G401.6 (cell line): ENCODE measurements around the gene CPT2.
"Not testable (repeated sequence)": the region's sequence is repeated elsewhere in the genome, so short reads cannot be mapped to it uniquely, and the experiment has no call there.

Experiments
- FAIRE-seq: peaks from 2 replicates; lab custom pipeline; 2012; peaks lifted over from hg19 to GRCh38; lab: Jason Lieb, UNC

Gene CPT2

DNA sequence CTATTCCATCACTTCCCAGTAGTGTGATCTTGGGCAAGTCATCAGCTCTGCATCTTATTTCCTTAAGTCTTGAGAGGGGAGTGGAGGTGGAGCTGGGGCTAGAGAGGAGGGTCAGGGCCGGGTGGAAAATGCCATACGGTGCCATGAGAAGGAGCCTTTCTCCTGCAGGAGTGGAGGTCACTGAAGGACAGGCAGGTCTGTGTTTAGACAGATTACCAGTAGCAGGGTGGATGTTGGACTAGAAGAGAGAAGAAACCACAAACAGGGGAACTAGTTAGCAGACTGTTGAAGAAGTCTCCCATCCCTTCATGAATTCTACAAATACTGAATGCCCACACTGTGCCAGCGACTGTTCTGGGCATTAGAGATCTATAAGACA lies 13.9 kb upstream of the CPT2 start:
- FAIRE-seq, result no peak

DNA sequence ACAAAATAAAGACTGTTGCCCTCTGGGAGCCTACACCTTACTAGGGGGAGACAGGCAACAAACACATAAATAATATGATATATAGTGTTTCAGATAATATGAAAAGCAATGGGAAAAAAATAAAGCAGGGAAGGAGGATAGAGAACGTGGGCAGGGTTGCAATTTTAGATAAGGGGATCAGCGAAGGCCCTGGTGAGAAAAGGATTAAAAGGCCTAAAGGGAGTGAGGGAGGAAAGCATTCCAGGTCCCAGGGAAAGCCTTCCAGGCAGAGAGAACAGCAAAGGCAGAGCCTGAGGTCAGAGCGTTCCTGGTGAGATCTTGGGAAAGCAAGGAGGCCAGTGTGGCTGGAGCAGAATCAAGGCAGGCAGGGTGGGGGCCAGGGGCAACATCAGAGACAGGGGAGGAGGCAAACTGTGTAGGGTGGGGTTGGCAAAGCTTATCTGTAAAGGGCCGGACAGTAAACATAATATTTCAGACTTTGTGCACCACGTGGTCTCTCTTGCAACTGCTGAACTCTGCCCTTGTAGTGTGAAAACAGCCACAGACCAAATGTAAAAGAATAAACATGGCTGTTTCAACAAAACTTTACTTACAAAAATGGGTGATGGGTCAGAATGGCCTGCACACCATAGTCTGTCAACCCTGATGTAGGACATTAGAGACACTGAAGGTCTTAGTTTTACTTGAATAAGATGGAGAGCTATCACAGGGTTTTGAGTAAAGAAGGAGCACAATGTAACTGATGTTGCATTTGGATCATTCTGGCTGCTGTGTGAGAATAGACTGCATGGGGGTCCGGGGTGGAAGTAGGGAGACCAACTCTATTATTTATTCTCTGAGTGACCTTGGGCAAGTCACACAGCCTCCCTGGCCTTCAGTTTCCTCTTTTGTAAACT lies 13.3 kb upstream of the CPT2 start:
- no peak for FAIRE-seq

DNA sequence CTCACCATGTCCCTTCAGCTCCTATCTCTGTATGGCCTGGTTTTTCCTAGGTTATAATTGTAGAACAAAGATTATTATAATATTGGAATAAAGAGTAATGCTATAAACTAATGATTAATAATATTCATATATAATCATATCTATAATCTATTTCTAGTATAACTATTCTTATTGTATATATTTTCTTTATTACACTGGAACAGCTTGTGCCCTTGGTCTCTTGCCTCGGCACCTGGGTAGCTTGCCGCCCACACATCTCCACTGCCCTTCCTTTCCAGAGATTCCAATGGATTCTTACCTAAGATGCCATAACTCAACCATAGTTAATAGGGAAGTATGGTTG lies 10.7 kb upstream of the CPT2 start:
- FAIRE-seq, result not testable (repeated sequence)

GRCh38 chr1:53186533-53186932 lies 10.1 kb upstream of the CPT2 start:
- no peak for FAIRE-seq

DNA sequence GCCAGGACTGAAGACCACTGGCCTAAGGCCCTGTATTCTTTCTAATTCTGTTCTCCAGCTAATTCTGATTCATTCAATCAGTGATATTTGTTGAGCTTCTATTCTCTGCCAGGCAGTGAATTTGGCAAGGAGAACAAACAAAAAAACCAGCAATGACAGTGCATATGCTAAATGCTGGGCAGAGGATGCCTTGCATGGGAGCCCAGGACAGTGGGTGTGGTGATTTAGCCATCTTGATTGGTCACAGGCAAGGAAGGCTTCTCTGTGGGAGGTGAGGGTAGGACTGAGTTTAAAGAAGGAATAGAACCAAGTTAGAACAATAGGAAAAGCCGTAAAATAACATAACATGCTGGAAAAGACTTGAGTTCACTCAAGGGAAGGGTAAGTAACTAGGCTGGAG lies 9.2 kb upstream of the CPT2 start:
- no peak for FAIRE-seq

DNA sequence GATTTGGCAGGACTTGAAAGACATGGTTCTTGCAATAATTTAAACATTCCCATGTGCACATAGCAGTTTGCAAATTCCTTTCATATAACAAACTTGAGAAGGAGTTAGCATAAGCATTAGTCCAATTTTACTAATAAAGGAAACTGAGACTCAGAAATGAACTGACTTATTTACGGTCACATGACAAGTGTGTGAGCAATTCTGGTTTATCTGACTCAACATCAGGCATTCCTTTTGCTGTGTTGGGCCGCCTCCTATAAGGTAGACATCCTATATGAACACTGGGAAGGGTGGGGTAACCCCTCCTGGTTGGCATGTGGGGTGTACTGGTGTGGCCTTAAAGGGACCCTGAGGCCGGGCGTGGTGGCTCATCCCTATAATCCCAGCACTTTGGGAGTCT lies 8.5 kb upstream of the CPT2 start:
- FAIRE-seq, result no peak

DNA sequence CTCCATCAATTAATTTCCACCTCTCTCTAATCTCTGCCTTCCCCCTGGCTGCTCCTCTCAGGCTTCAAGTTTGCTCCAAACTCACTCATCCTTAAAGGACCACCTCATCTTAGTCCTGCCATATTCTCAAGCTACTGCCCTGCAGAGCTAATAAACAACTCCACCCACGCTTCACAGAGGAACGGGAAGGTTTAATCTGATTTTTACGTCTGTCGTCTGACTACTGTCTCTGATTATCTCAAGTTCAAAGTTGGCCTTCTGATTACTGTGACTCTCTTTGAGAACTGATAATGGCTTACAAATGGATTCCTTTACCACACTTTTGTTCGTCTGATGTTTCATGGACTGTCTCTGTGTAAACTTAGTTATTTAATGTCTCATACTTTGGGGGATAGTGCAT lies 7.6 kb upstream of the CPT2 start:
- no peak for FAIRE-seq

DNA sequence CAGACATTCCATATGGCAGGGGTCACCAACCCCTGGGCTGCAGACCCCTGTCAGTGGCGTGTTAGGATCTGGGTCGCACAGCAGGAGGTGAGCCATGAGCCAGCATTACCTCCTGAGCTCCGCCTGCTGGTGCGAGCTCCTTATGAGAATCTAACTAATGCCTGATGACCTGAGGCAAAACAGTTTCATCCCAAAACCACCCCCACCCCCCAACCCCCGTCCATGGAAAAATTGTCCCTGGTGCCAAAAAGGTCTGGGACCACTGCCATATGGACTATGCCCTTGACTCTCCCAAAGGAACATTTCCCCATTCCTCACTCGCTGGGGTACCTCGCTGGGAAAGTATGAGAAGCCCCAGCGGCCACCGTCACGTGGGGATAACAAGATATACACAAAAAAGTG lies 6.4 kb upstream of the CPT2 start:
- FAIRE-seq, result no peak

DNA sequence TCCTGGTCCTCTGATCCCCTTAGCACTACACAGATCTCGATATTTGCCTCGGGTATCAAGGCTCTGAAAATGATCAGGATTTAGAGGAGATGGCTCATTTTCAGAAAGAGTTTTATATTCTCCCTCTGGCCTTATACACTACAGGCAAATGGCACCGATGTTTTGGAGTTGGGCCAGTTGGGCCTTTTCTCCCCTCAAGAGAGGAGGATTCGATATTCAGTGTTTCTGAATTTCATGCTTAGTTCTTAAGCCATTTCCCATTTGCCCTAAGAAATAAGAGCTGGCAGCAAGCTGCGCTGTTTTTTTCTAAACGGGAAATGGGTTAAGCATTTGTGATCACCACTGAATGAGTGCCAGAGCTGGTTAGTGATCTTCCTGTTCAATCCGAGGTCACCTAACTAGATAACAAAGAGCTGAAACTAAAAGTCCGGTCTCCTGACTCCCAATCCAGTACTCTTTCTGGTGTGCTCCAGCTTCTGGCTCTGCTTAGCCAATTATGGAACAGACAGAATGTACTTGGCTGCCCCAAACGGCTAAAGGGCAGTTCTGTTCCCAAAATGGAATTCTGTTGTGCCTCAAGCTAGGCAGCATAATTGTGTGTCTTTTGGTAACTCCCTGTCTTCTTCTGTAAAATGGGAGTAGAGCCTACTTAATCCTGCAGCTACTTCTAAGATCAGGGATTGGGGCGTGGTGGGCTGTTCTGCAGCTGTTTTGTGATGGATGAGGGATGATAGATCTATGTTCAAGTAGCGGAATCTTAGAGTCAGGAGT lies 1.2 kb upstream of the CPT2 start:
- FAIRE-seq, result no peak

- no peak for FAIRE-seq
These were observed 573 bp upstream of the CPT2 start for GRCh38 chr1:53196017-53196484.

- no peak for FAIRE-seq
These were observed 922 bp downstream of the CPT2 start for GRCh38 chr1:53197291-53198200.

DNA sequence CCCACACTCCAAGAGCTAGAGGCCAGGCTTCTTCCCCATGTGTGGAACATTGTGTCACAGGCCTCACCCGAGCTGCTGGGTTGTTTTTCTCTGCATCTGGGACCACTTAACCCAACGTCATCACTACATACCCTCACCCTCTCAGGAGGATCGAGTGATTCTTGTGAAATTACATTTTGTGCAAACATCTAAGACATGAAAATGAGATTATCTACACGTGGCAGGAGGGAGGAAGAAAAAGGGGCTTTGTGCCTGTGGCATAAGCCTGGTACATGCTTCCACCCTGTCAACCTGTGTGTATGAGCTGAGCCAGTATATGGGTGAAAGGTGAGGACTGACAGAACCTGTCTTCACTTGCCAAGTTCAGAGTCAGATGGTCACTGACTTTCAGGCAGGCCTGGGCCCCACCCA lies 1.6 kb downstream of the CPT2 start:
- no peak for FAIRE-seq

DNA sequence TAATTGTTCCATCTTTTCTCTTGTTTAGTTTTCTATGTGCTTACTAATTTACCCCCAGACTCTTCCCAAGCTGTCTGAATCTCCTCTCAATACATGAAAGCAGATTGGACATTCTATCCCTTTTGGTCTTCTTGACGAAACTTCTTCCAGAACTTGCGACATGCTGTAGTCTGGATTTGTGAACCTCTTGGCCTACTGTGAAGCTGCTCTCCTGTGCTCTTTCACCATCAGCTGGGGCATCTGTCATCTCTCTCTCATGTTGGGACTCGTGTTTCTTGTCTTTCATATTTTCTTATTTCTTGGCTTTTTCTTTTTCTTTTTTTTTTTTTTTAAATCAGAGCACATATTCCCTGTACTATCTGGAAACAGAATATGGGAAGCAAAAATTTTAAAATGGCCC lies 6.8 kb downstream of the CPT2 start:
- no peak for FAIRE-seq

GRCh38 chr1:53205496-53205895 lies 8.9 kb downstream of the CPT2 start:
- not testable (repeated sequence) for FAIRE-seq

DNA sequence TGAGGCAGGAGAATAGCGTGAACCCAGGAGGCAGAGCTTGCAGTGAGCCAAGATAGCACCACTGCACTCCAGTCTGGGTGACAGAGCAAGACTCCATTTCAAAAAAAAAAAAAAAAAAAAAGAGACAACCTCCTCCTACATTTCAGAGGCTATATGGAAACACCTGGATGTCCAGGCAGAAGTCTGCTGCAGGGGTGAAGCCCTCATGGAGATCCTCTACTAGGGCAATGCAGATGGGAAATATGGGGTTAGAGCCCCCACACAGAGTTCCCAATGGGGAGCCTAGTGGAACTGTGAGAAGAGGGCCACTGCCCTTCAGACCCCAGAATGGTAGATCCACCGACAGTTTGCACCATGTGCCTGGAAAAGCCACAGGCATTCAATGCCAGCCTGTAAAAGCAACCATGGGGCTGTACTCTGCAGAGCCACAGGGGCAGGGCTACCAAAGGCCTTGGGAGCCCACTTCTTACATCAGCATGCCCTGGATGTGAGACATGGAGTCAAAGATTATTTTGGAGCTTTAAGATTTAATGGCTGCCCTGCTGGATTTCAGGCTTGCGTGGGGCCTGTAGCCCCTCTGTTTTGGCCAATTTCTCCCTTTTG lies 9.6 kb downstream of the CPT2 start:
- not testable (repeated sequence) for FAIRE-seq

- FAIRE-seq, result no peak
These were observed 10.2 kb downstream of the CPT2 start for GRCh38 chr1:53206735-53207379.

DNA sequence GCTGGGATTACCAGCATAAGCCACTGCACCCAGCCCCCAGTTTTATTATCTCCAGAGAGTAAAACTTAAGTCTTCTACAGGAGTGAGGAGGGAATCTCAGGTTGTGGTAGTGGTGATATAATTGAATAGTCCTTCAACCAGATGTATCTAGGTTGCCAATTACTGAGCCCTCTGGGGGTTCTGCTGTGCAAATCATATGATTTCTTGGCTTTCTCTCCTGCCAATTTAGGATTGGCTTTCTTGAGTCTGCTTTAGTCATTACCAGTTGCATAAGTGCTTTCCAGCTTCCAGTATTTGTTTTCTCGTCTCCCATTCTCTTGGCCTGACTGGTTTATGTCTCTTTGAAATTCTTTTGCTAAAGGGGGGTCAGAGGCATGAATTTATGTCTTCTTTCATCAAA lies 11.1 kb downstream of the CPT2 start:
- no peak for FAIRE-seq

GRCh38 chr1:53210352-53210751 lies 13.7 kb downstream of the CPT2 start:
- no peak for FAIRE-seq

GRCh38 chr1:53210954-53211353 lies 14.3 kb downstream of the CPT2 start:
- no peak for FAIRE-seq

DNA sequence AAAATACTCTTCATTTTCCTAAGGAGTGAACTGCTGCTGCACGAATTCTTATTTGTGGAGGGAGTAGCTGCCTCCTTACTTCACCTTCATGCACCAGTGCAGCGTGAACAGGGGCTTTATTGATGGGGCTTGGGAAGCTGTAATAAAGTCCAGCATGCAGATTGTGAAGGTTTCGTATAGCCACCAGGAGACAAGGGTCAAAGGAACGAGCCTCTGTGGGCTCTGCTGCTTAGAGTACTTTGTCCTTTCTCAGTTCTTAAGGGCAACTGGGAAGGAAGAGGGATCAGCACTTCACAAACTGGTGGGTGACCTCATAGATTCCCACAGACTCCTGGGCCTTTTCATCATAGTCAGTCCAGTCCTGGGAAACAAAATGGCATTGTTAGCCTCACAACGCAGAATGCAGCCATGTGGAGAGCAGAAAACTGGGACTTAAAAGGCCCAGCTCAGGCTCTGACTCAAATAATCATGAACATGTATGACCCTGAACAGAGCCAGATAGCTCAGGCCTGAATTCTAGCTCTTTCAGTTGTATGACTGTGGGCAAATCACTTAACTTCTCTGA lies 17.8 kb downstream of the CPT2 start:
- no peak for FAIRE-seq

DNA sequence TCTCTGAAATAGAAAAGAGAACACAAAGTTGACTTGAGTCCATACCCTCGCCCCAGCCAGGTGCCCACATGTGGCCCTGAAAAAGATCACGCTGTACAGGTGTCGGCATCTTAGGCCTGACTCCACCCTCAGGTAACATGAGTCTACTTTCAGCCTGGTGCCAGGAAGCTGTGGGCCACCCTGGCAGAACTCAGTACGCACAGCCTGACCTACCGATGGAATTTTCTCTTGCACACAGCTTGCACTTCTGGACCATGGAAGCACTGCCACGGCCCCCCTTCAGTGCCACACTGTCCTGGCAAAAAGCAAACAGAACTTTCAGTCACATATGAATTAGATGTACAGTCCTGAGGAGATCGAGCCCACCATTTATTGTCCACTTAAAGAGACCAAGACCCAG lies 21.6 kb downstream of the CPT2 start:
- FAIRE-seq, result no peak
